ENCODE results near the gene FAM180A. TPM values are rescaled to one million over a fixed set of nuclear protein-coding genes. Genes with fewer than 3 reads are reported as not detected.

Gene FAM180A
- polyA plus RNA-seq, 1 experiment, result 5.5 TPM

DNA sequence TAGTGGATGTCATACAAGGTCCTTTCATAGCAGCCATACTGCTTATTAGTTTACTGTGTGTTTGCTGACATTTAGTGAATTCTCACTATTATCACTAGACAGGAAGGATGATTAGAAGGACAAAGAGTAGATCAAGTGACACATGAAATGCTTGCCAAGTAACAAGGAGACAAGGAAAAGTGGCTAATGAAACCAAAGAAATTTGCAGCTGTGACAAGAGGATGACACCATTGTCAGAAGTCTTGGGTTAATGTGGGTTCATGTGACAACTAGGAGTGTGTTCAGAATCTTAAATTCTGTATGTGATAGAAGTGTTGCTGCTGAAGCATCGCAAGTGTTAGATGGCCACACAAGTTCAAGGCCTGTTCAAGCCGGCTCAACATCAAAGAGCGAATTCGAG is 40.8 kb upstream of the FAM180A start:
- no peak overlapping the region for H3K27ac ChIP-seq (ENCODE audit: low read depth, low read length)
- no peak for DNase-seq (ENCODE audit: low read depth, low spot score)
- POLR2A ChIA-PET, result no interaction called here
- TF ChIP-seq, protein P1, sequence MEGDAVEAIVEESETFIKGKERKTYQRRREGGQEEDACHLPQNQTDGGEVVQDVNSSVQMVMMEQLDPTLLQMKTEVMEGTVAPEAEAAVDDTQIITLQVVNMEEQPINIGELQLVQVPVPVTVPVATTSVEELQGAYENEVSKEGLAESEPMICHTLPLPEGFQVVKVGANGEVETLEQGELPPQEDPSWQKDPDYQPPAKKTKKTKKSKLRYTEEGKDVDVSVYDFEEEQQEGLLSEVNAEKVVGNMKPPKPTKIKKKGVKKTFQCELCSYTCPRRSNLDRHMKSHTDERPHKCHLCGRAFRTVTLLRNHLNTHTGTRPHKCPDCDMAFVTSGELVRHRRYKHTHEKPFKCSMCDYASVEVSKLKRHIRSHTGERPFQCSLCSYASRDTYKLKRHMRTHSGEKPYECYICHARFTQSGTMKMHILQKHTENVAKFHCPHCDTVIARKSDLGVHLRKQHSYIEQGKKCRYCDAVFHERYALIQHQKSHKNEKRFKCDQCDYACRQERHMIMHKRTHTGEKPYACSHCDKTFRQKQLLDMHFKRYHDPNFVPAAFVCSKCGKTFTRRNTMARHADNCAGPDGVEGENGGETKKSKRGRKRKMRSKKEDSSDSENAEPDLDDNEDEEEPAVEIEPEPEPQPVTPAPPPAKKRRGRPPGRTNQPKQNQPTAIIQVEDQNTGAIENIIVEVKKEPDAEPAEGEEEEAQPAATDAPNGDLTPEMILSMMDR (IDR thresholded peaks at IDR 0.05; ENCODE audit: low read depth, low read length), result no peak
- H3K4me3 ChIP-seq (ENCODE audit: low read depth, low read length), result no peak overlapping the region
- H3K27me3 ChIP-seq (ENCODE audit: control insufficient read depth, insufficient read depth, low read length), result peaks cover 7% of the 10 kb centered on the region
- no peaks in the 10 kb centered on the region for H3K9me3 ChIP-seq (ENCODE audit: control insufficient read depth, insufficient read depth, low read length)
- CTCF ChIA-PET, result no interaction called here

DNA sequence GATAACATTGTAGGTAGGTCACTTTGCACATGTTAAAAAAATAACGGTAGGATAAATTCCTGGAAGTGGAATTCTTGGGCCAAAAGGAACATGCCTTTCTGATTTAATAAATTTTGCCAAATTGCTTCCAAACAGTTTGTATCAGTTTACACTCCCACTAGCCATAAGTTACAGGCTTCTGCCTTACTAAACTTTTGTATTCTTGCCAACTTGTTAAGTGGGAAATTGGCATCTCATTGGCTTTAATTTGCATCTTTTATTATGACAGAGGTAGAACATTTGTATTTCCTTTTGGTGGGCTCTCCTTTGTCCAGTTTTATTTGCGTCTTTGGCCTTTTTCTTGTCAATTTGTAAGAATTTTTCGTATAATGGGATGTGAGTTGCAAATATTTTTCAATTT is 38.3 kb upstream of the FAM180A start:
- TF ChIP-seq, protein P1 (IDR thresholded peaks at IDR 0.05; ENCODE audit: low read depth, low read length), result no peak
- DNase-seq (ENCODE audit: low read depth, low spot score), result no peak
- no peaks in the 10 kb centered on the region for H3K9me3 ChIP-seq (ENCODE audit: control insufficient read depth, insufficient read depth, low read length)
- no peak overlapping the region for H3K27ac ChIP-seq (ENCODE audit: low read depth, low read length)
- POLR2A ChIA-PET, result no interaction called here
- H3K4me3 ChIP-seq (ENCODE audit: low read depth, low read length), result no peak overlapping the region
- peaks cover 7% of the 10 kb centered on the region for H3K27me3 ChIP-seq (ENCODE audit: control insufficient read depth, insufficient read depth, low read length)
- CTCF ChIA-PET, result interaction anchor here (1.8 kb wide), 1 partner anchor 14 kb away, joined by 10 read pairs; no protein-coding TSS in a partner anchor

DNA sequence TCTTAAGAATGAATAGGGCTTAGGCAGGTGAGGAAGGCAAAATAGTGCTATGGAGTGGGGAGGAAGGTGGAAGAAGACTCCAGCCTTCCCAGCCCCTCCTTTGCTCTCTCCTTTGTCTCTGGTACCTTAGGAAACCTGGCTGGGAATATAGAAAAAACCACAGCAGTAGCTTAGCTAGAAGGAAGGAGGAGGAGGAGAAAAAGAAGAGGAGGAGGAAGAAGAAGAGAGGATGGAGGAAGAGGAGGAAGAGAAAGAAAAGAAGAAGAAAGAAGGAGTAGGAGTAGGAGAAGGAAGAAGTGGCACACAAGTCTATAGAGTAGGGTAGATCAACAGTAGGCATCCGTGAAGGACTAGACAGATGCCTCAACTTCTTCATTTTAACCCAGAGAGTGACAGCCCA is 36.5 kb upstream of the FAM180A start:
- no peak overlapping the region for H3K4me3 ChIP-seq (ENCODE audit: low read depth, low read length)
- ChIA-PET CTCF (interaction anchor here (1.2 to 1.8 kb wide), 3 partner anchors 16 to 139 kb away, joined by 3 to 10 read pairs (median 3); no protein-coding TSS in a partner anchor), POLR2A (interaction anchor here (0.6 kb wide), 1 partner anchor 79 kb away, joined by 3 read pairs; no protein-coding TSS in a partner anchor)
- H3K9me3 ChIP-seq (ENCODE audit: control insufficient read depth, insufficient read depth, low read length), result no peaks in the 10 kb centered on the region
- peaks cover 7% of the 10 kb centered on the region for H3K27me3 ChIP-seq (ENCODE audit: control insufficient read depth, insufficient read depth, low read length)
- H3K27ac ChIP-seq (ENCODE audit: low read depth, low read length), result no peak overlapping the region
- DNase-seq (ENCODE audit: low read depth, low spot score), result no peak
- TF ChIP-seq, protein P1 (IDR thresholded peaks at IDR 0.05; ENCODE audit: low read depth, low read length), result no peak

DNA sequence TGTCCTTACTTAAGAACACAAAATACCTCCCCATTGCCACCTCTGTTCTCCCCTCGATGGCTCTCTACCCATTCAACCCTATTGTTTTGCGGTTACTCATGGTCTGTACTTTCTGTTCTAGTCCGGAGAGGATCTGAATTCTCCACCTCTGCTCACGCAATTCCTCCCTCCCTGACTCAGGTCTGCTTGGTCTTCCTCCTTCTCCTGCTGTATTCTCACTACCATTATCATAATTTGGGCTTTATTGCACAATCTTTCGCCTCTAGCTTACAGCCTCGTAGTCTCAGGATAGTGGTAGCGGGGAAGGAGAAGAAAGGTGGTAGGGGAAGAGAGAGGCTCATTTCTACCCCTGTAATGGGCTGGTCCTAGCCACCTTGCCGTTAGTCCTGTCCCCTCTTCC is 35.4 kb upstream of the FAM180A start:
- TF ChIP-seq, protein P1 (IDR thresholded peaks at IDR 0.05; ENCODE audit: low read depth, low read length), result no peak
- ChIA-PET CTCF (interaction anchor here (1.2 kb wide), 1 partner anchor 17 kb away, joined by 4 read pairs; no protein-coding TSS in a partner anchor), POLR2A (no interaction called here)
- no peak for DNase-seq (ENCODE audit: low read depth, low spot score)
- Histone ChIP-seq H3K4me3 (ENCODE audit: low read depth, low read length) (no peak overlapping the region), H3K27me3 (ENCODE audit: control insufficient read depth, insufficient read depth, low read length) (peaks cover 7% of the 10 kb centered on the region), H3K27ac (ENCODE audit: low read depth, low read length) (no peak overlapping the region), H3K9me3 (ENCODE audit: control insufficient read depth, insufficient read depth, low read length) (no peaks in the 10 kb centered on the region)

DNA sequence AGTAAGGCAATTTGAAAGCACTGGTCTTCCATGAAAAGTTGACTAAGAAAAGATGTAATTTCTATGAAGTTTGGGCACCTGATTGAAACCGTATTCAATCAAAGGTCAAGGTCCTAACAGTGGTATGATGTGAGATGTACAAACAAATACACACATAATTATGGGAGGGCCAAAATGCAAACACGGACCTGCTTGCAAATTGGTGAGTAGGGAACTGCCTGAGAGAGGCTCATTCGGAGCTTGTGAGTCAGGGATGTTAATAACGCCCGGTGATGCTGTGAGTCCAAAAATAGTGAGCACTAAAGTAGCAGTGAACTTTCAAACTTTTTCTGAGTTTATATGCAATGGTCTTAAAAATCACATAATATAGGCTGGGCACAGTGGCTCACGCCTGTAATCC is 34.2 kb upstream of the FAM180A start:
- H3K9me3 ChIP-seq (ENCODE audit: control insufficient read depth, insufficient read depth, low read length), result no peaks in the 10 kb centered on the region
- CTCF ChIA-PET, result interaction anchor here (1.2 kb wide), 1 partner anchor 18 kb away, joined by 4 read pairs; no protein-coding TSS in a partner anchor
- POLR2A ChIA-PET, result no interaction called here
- no peak for DNase-seq (ENCODE audit: low read depth, low spot score)
- H3K27me3 ChIP-seq (ENCODE audit: control insufficient read depth, insufficient read depth, low read length), result peaks cover 7% of the 10 kb centered on the region
- H3K27ac ChIP-seq (ENCODE audit: low read depth, low read length), result no peak overlapping the region
- TF ChIP-seq, protein P1 (IDR thresholded peaks at IDR 0.05; ENCODE audit: low read depth, low read length), result no peak
- no peak overlapping the region for H3K4me3 ChIP-seq (ENCODE audit: low read depth, low read length)
